GM18873 (cell line): ENCODE measurements around the gene U2AF2.

Experiments
- ATAC-seq: cut with Tn5 transposase; IDR thresholded peaks from one replicate; pipeline ENCODE4 v1.9.1; 2021; ENCODE audit warnings: mild to moderate bottlenecking, moderate library complexity, moderate number of reproducible peaks; ENCODE audit not compliant: unreplicated experiment, low FRiP score

Gene U2AF2

GRCh38 chr19:55687281-55688201 lies 32.7 kb downstream of the U2AF2 start:
- ATAC-seq = no peak

GRCh38 chr19:55688422-55689218 lies 33.8 kb downstream of the U2AF2 start:
- ATAC-seq = no peak

GRCh38 chr19:55689411-55690108 lies 34.7 kb downstream of the U2AF2 start:
- no peak for ATAC-seq

- ATAC-seq = no peak
Observed at GRCh38 chr19:55690109-55690768, 35.4 kb downstream of the U2AF2 start.

- no peak for ATAC-seq
Observed at GRCh38 chr19:55690769-55691545, 36.1 kb downstream of the U2AF2 start.

GRCh38 chr19:55691561-55692481 lies 37.0 kb downstream of the U2AF2 start:
- ATAC-seq = no peak

- ATAC-seq = no peak
Observed at GRCh38 chr19:55692681-55693081, 37.8 kb downstream of the U2AF2 start.

GRCh38 chr19:55693336-55693974 lies 38.6 kb downstream of the U2AF2 start:
- no peak for ATAC-seq

- no peak for ATAC-seq
Observed at GRCh38 chr19:55694241-55694655, 39.4 kb downstream of the U2AF2 start.

GRCh38 chr19:55694656-55695491 lies 40.0 kb downstream of the U2AF2 start:
- ATAC-seq = no peak

GRCh38 chr19:55695511-55696290 lies 40.9 kb downstream of the U2AF2 start:
- no peak for ATAC-seq

- no peak for ATAC-seq
Observed at GRCh38 chr19:55696301-55697068, 41.6 kb downstream of the U2AF2 start.

GRCh38 chr19:55697069-55697440 lies 42.2 kb downstream of the U2AF2 start:
- ATAC-seq = no peak

- ATAC-seq = no peak
Observed at GRCh38 chr19:55697698-55698097, 42.9 kb downstream of the U2AF2 start.

GRCh38 chr19:55698256-55698655 lies 43.4 kb downstream of the U2AF2 start:
- no peak for ATAC-seq

GRCh38 chr19:55699221-55699620 lies 44.4 kb downstream of the U2AF2 start:
- no peak for ATAC-seq
